Tibial nerve (tissue), 4 donors: ENCODE results near the gene ZNF496. TPM values are rescaled to one million over a fixed set of nuclear protein-coding genes. Genes with fewer than 3 reads are reported as not detected.
A peak's percentile ranks its signal among the peaks of the same experiment; 100 is the strongest.
"Not testable (repeated sequence)": the region's sequence is repeated elsewhere in the genome, so short reads cannot be mapped to it uniquely, and the experiment has no call there.

Experiments used
- DNase-seq, 2 donors: peaks; one replicate each; pipeline ENCODE4 v3.0.0-alpha.2; 2019; ENCODE audit warnings: low spot score in 2 of 2
- H3K27ac ChIP-seq, 4 donors: fragments of 200-600 bp; sonication (generic) in 3 of 4; one replicate each; pipeline ENCODE4 v1.5.1; 2017 to 2019; ENCODE audit warnings: mild to moderate bottlenecking in 1 of 4
- H3K27me3 ChIP-seq, 2 donors: fragments of 200-600 bp; sonication (generic) in 1 of 2; one replicate each; pipeline versions ENCODE4 v1.5.1 to v1.6.0; 2017 to 2019
- H3K36me3 ChIP-seq, 3 donors: fragments of 200-600 bp; sonication (generic); one replicate each; pipeline ENCODE4 v1.5.1; 2018 to 2019
- H3K4me1 ChIP-seq, 4 donors: fragments of 200-600 bp; sonication (generic) in 3 of 4; one replicate each; pipeline ENCODE4 v1.5.1; 2017 to 2019
- H3K4me3 ChIP-seq, 4 donors: fragments of 200-600 bp; sonication (generic) in 3 of 4; one replicate each; pipeline ENCODE4 v1.5.1; 2017 to 2019; ENCODE audit warnings: mild to moderate bottlenecking in 1 of 4, moderate library complexity in 1 of 4
- H3K9me3 ChIP-seq, 4 donors: fragments of 200-600 bp; sonication (generic) in 3 of 4; one replicate each; pipeline ENCODE4 v1.5.1; 2017 to 2019
- EP300 ChIP-seq, 2 donors: sonication (generic); formaldehyde crosslinking; IDR thresholded peaks; one replicate each; pipeline ENCODE4 v1.6.1; 2017; ENCODE audit warnings: antibody characterized with exemption in 2 of 2, mild to moderate bottlenecking in 1 of 2
- POLR2A ChIP-seq, 2 donors: fragments of 450-650 bp; IDR thresholded peaks; one replicate each; pipeline ENCODE4 v1.6.1; 2017; ENCODE audit warnings: antibody characterized with exemption in 2 of 2, mild to moderate bottlenecking in 2 of 2, moderate library complexity in 2 of 2
- WGBS, 2 donors: methylation state at CpG; one replicate each; pipeline ENCODE4 v1.1.5; 2018; 5-methylcytosine and 5-hydroxymethylcytosine counted together
- total RNA-seq, 4 donors: library from RNA; depleted of rRNA; stranded (reverse); fragments of >200 nt; gene quantifications; one replicate each; pipeline ENCODE4 v1.1.0, GENCODE V29; 2016
- TF ChIP-seq, protein P1 (sequence below), 5 experiments: fragments of 200-600 bp in 3 of 5; fragments of 450-650 bp in 2 of 5; sonication (generic) in 3 of 5; IDR thresholded peaks; one replicate each; pipeline ENCODE4 v1.5.1; 2016 to 2019; ENCODE audit warnings: antibody characterized with exemption in 5 of 5, mild to moderate bottlenecking in 3 of 5, moderate library complexity in 2 of 5

The ZNF496 gene
- total RNA-seq, 4 donors from 2014 or later = 37.5 to 60.6 (median 51.6) TPM

- peak in 1 of 2 donors; percentile 45 for DNase-seq
- Histone ChIP-seq H3K27me3 (no peaks in the 10 kb centered on the region), H3K4me3 (no peak overlapping the region), H3K36me3 (no peaks in the 10 kb centered on the region), H3K4me1 (peaks cover 0 to 52% (median 10%) of the 10 kb centered on the region in 4 donors), H3K9me3 (no peaks in the 10 kb centered on the region), H3K27ac (peak overlapping the region in 2 of 4 donors; percentile 67 to 80)
- 49 to 51% methylated on average over 6 of the region's 6 CpGs for WGBS, 2 donors
- no peak for TF ChIP-seq POLR2A (IDR thresholded peaks at IDR 0.05)
- TF ChIP-seq, protein P1, sequence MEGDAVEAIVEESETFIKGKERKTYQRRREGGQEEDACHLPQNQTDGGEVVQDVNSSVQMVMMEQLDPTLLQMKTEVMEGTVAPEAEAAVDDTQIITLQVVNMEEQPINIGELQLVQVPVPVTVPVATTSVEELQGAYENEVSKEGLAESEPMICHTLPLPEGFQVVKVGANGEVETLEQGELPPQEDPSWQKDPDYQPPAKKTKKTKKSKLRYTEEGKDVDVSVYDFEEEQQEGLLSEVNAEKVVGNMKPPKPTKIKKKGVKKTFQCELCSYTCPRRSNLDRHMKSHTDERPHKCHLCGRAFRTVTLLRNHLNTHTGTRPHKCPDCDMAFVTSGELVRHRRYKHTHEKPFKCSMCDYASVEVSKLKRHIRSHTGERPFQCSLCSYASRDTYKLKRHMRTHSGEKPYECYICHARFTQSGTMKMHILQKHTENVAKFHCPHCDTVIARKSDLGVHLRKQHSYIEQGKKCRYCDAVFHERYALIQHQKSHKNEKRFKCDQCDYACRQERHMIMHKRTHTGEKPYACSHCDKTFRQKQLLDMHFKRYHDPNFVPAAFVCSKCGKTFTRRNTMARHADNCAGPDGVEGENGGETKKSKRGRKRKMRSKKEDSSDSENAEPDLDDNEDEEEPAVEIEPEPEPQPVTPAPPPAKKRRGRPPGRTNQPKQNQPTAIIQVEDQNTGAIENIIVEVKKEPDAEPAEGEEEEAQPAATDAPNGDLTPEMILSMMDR (IDR thresholded peaks at IDR 0.05) = no peak
- no peak for TF ChIP-seq EP300 (IDR thresholded peaks at IDR 0.05)
Measured at GRCh38 chr1:247357781-247358211, 26.1 kb upstream of the ZNF496 start.

DNA sequence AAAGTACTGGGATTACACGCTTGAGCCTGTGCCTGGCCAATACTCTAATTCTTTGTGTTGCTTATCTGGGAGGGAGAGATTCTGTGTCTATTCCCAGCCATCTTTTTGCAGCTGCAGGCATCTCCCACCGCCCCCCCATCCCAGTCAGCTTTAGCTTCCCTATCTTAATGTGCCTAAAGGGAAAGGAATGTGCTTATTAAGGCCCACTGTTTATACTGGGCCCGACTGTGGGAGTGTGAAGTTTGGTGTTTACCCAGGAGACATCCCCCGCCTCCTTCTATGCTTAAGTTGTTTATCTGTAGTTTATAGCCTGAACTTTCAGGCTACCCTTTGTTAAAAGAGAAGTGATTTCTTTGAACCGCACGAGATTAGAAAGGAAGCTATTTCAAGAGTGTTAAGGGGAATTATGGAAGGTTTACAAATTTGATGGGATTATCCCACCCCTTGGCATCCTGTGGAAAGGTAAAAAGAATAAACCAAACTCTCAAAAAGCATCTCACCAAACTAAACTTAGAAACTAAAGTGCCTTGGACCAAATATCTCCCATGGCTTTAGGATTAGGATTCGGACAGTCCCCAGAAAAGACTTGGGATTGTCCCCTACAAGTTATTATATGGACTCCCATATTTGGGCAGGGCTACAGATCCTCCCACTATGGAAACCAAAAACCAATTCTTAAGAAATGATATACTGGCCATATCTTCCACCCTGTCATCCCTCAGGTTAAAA, 25.5 kb upstream of the ZNF496 start:
- whole genome bisulfite sequencing, 2 donors = 34% methylated on average over 7 of the region's 7 CpGs
- H3K4me3 ChIP-seq = no peak overlapping the region
- H3K36me3 ChIP-seq = no peaks in the 10 kb centered on the region
- no peaks in the 10 kb centered on the region for H3K9me3 ChIP-seq
- no peak for TF ChIP-seq POLR2A (IDR thresholded peaks at IDR 0.05)
- no peaks in the 10 kb centered on the region for H3K27me3 ChIP-seq
- H3K4me1 ChIP-seq = peaks cover 0 to 52% (median 10%) of the 10 kb centered on the region in 4 donors
- H3K27ac ChIP-seq = peak overlapping the region in 3 of 4 donors; percentile 55 to 80 (median 67)
- DNase-seq = no peak

DNA sequence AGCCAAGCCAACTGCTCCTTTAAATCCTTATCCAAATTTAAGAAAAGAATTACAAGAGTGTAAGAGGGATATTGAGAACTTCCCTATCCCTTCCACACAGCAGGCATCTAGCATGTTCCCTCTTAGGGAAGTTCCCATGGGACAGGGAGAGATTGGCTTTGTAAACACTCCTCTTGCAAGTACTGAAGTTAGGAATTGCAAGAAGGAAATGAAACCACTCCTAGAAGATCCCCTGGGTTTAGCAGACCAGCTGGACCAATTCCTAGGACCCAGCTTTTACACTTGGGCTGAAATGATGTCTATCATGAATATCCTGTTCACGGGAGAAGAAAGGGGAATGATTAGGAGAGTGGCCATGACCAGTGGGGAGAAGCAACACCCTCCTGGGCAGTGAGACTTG, 23.5 kb upstream of the ZNF496 start:
- WGBS, 2 donors = 47 to 65% methylated on average over 1 of the region's 1 CpG
- Histone ChIP-seq H3K4me1 (peaks cover 0 to 37% (median 6%) of the 10 kb centered on the region in 4 donors), H3K27ac (peak overlapping the region in 1 of 4 donors; percentile 80)
- H3K9me3 ChIP-seq, H3K4me3 ChIP-seq, DNase-seq, H3K36me3 ChIP-seq, H3K27me3 ChIP-seq: not testable (repeated sequence)

GRCh38 chr1:247352175-247352574, 20.5 kb upstream of the ZNF496 start:
- Histone ChIP-seq H3K27ac (no peak overlapping the region), H3K27me3 (no peaks in the 10 kb centered on the region), H3K36me3 (no peaks in the 10 kb centered on the region), H3K9me3 (no peaks in the 10 kb centered on the region), H3K4me1 (peaks cover 0 to 28% (median 4%) of the 10 kb centered on the region in 4 donors), H3K4me3 (no peak overlapping the region)
- WGBS, 2 donors = 95 to 97% methylated on average over 3 of the region's 3 CpGs
- TF ChIP-seq EP300 (IDR thresholded peaks at IDR 0.05) (no peak), POLR2A (IDR thresholded peaks at IDR 0.05) (no peak)
- TF ChIP-seq, protein P1 (IDR thresholded peaks at IDR 0.05) = no peak
- DNase-seq = no peak

DNA sequence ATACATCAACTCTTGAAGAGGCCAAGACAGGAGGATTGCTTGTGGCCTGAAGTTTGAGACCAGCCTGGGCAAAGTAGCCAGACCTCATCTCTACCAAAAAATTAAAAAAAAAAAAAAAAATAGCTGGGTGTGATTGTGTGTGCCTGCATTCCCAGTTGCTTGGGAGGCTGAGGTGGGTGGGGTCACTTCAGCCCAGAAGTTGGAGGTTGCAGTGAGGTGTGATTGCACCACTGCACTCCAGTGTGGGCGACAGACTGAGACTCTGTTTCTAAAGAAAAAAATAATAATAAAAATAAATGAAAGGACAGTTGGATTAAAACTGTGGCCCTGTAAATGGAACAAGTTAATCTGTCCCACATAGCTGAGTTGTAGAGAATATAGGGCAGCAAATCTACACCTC, 18.9 kb upstream of the ZNF496 start:
- H3K4me1 ChIP-seq = peaks cover 0 to 15% (median 1%) of the 10 kb centered on the region in 4 donors
- DNase-seq = no peak
- no peaks in the 10 kb centered on the region for H3K36me3 ChIP-seq
- H3K9me3 ChIP-seq = no peaks in the 10 kb centered on the region
- TF ChIP-seq, protein P1 (IDR thresholded peaks at IDR 0.05) = no peak
- no peak for TF ChIP-seq POLR2A (IDR thresholded peaks at IDR 0.05)
- TF ChIP-seq EP300 (IDR thresholded peaks at IDR 0.05) = no peak
- H3K4me3 ChIP-seq = no peak overlapping the region
- H3K27ac ChIP-seq = no peak overlapping the region
- no peaks in the 10 kb centered on the region for H3K27me3 ChIP-seq
- WGBS, 2 donors = 87 to 97% methylated on average over 1 of the region's 1 CpG

DNA sequence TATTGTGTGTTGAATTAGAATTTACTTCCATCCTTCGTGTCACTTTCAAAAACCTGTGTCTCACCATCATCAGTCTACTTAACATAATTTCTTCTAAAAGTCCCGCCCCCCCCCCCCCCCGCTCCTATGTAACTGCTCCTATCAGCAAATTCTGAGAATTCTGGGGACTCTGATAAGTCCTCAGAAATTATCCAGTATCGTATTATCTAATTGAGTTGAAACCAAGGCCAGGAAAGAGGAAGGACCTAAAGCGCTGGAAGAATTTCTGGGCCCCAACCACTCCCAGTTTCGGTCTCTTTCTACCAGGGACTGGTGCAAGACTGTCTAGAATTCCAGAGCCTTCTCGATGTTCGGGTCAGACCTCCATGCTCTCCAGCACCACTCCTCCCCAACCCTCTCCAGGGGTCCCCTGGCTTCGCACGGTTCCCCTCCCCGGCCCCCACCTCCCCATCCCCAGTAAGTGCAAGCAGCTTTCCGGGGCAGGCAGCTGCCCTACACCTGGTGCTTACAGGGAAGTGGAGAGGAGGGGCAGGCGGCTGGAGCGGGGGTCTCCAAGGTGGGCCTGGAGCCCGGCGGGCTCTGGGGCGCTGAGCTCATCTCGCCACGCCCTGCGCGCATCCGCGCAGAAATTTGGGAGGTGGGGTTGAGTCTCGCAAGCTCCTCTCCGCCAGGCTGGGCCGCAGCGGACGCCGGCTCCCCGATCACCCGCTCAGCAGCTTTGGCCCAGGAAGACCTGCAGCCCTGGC, 16.0 kb upstream of the ZNF496 start:
- Histone ChIP-seq H3K27ac (peak overlapping the region in 3 of 4 donors; percentile 43 to 62 (median 50)), H3K36me3 (no peaks in the 10 kb centered on the region), H3K27me3 (no peaks in the 10 kb centered on the region), H3K4me1 (peaks cover 0 to 24% (median 4%) of the 10 kb centered on the region in 4 donors), H3K9me3 (no peaks in the 10 kb centered on the region), H3K4me3 (peak overlapping the region; percentile 8 to 47 (median 25))
- 18 to 28% methylated on average over 16 to 31 of the region's 31 CpGs for WGBS, 2 donors
- TF ChIP-seq, protein P1 (IDR thresholded peaks at IDR 0.05) = no peak
- DNase-seq = no peak
